ENCODE data around the gene TLE5.

Gene TLE5

DNA sequence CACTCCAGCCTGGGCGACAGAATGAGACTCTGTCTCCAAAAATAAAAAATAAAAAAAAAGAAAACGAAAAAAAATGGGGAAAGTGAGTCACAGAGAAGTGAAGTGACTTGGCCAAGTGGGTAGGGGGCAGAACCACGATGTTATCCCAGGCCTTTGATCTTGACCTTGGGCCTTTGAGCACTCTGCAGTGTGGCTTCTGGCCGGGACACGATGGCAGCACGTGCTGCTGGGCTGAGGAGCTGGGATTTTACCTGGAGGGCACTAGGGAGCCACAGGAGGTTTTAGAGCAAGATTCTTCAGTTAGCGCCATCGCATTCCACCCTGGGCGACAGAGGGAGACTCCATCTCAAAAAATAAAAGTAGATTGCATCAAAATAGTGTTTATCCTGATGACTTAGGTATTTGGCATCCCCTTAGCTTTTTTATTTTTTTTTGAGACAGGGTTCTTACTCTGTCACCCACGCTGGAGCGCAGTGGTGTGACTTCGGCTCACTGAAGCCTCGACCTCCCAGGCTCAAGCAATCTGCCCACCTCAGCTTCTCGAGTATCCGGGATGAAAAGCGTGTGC is 4.3 kb upstream of the TLE5 start:
- Histone ChIP-seq H3K9me3 (ENCODE audit: insufficient read depth, low read length, severe bottlenecking) (no peaks in the 10 kb centered on the region), H3K4me3 (ENCODE audit: low read depth in 1 of 2, low read length in 2 of 2) (no peak overlapping the region), H3K79me2 (ENCODE audit: insufficient read depth, low read length) (peaks cover 12% of the 10 kb centered on the region), H3K27me3 (ENCODE audit: insufficient read depth, low read length, poor library complexity) (no peaks in the 10 kb centered on the region), H3K9ac (ENCODE audit: low read depth, low read length) (no peak overlapping the region), H4K20me1 (ENCODE audit: insufficient read depth, low read length) (no peaks in the 10 kb centered on the region), H3K27ac (ENCODE audit: low read length) (no peak overlapping the region), H2AFZ (ENCODE audit: low read depth, low read length) (no peak overlapping the region), H3K4me2 (ENCODE audit: insufficient read depth, low read length) (no peak overlapping the region), H3K4me1 (ENCODE audit: insufficient read depth, low read length) (peaks cover 19% of the 10 kb centered on the region), H3K36me3 (ENCODE audit: insufficient read depth, low read length) (peaks cover under 1% of the 10 kb centered on the region; the same call in 1 of the 2 replicates)
- DNase-seq (no peak), ATAC-seq (ENCODE audit: insufficient read depth, low read depth) (no peak)
- TF ChIP-seq EZH2 (IDR thresholded peaks at IDR 0.05; ENCODE audit: borderline replicate concordance, low read depth, low read length, severe bottlenecking): no peak
- TF ChIP-seq, protein P1, sequence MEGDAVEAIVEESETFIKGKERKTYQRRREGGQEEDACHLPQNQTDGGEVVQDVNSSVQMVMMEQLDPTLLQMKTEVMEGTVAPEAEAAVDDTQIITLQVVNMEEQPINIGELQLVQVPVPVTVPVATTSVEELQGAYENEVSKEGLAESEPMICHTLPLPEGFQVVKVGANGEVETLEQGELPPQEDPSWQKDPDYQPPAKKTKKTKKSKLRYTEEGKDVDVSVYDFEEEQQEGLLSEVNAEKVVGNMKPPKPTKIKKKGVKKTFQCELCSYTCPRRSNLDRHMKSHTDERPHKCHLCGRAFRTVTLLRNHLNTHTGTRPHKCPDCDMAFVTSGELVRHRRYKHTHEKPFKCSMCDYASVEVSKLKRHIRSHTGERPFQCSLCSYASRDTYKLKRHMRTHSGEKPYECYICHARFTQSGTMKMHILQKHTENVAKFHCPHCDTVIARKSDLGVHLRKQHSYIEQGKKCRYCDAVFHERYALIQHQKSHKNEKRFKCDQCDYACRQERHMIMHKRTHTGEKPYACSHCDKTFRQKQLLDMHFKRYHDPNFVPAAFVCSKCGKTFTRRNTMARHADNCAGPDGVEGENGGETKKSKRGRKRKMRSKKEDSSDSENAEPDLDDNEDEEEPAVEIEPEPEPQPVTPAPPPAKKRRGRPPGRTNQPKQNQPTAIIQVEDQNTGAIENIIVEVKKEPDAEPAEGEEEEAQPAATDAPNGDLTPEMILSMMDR (IDR thresholded peaks at IDR 0.05; ENCODE audit: borderline replicate concordance, extremely low read depth, low read length, poor library complexity, severe bottlenecking): no peak

DNA sequence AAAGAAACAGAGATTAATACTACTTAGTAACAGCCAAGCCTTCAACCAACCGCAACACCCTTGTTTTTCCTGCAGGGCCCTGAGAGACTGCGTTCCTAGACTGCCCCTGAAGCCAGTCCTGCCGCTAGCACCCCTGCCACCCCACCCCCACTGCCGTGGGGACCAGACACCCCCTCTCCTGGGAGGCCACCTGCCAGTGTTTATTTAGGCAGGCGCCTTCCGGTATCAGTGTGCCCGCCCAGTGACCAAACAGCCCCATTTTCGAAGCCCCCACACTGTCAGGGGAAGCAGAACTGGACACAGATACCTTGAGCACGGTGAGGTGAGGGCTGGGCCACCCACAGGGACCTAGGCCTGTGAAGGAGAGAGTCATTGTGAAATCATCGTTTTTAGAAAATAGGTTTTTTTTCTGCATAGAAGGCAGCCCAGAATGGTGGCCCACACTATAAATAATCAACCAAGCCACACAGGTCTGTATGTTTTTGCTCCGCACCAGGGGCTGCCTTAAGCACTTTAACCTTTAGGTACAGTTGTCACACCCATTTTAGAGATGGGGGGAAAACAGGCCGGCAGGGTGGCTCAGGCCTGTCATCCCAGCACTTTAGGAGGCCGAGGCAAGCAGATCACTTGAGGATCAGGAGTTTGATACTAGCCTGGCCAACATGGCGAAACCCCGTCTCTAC is 3.5 kb upstream of the TLE5 start:
- DNase-seq (no peak), ATAC-seq (ENCODE audit: insufficient read depth, low read depth) (no peak)
- H3K4me1 ChIP-seq (ENCODE audit: insufficient read depth, low read length): peaks cover 23% of the 10 kb centered on the region
- H3K4me3 ChIP-seq (ENCODE audit: low read depth in 1 of 2, low read length in 2 of 2): no peak overlapping the region
- H4K20me1 ChIP-seq (ENCODE audit: insufficient read depth, low read length): peaks cover 3% of the 10 kb centered on the region
- no peak overlapping the region for H3K4me2 ChIP-seq (ENCODE audit: insufficient read depth, low read length)
- H3K27me3 ChIP-seq (ENCODE audit: insufficient read depth, low read length, poor library complexity): no peaks in the 10 kb centered on the region
- H3K27ac ChIP-seq (ENCODE audit: low read length): no peak overlapping the region
- H3K79me2 ChIP-seq (ENCODE audit: insufficient read depth, low read length): peaks cover 19% of the 10 kb centered on the region
- H3K9ac ChIP-seq (ENCODE audit: low read depth, low read length): no peak overlapping the region
- no peak overlapping the region for H2AFZ ChIP-seq (ENCODE audit: low read depth, low read length)
- no peak for TF ChIP-seq EZH2 (IDR thresholded peaks at IDR 0.05; ENCODE audit: borderline replicate concordance, low read depth, low read length, severe bottlenecking)
- TF ChIP-seq, protein P1 (IDR thresholded peaks at IDR 0.05; ENCODE audit: borderline replicate concordance, extremely low read depth, low read length, poor library complexity, severe bottlenecking): no peak
- H3K9me3 ChIP-seq (ENCODE audit: insufficient read depth, low read length, severe bottlenecking): no peaks in the 10 kb centered on the region
- peaks cover 7% of the 10 kb centered on the region; the same call in 1 of the 2 replicates for H3K36me3 ChIP-seq (ENCODE audit: insufficient read depth, low read length)

DNA sequence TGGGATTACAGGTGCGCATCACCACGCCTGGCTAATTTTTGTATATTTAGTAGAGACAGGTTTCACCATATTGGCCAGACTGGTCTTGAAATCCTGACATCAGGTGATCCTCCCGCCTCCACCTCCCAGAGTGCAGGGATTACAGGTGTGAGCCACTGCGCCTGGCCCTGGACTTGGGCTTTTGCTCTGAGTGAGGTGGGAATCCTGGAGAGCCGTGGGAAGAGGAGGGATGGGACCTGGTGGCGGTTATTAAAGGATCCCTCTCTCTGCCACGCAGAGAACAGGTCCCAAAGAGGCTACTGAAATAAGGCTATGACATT is 1.7 kb upstream of the TLE5 start:
- peaks cover 25% of the 10 kb centered on the region for H3K36me3 ChIP-seq (ENCODE audit: insufficient read depth, low read length)
- peaks cover 35% of the 10 kb centered on the region for H3K4me1 ChIP-seq (ENCODE audit: insufficient read depth, low read length)
- ATAC-seq (ENCODE audit: insufficient read depth, low read depth): no peak
- no peak overlapping the region for H3K27ac ChIP-seq (ENCODE audit: low read length)
- H3K79me2 ChIP-seq (ENCODE audit: insufficient read depth, low read length): peaks cover 37% of the 10 kb centered on the region
- peaks cover 20% of the 10 kb centered on the region for H4K20me1 ChIP-seq (ENCODE audit: insufficient read depth, low read length)
- H3K9ac ChIP-seq (ENCODE audit: low read depth, low read length): no peak overlapping the region; the same call in 1 of the 2 replicates
- DNase-seq: no peak
- no peaks in the 10 kb centered on the region for H3K27me3 ChIP-seq (ENCODE audit: insufficient read depth, low read length, poor library complexity)
- TF ChIP-seq, protein P1 (IDR thresholded peaks at IDR 0.05; ENCODE audit: borderline replicate concordance, extremely low read depth, low read length, poor library complexity, severe bottlenecking): no peak
- TF ChIP-seq EZH2 (IDR thresholded peaks at IDR 0.05; ENCODE audit: borderline replicate concordance, low read depth, low read length, severe bottlenecking): no peak
- H3K9me3 ChIP-seq (ENCODE audit: insufficient read depth, low read length, severe bottlenecking): no peaks in the 10 kb centered on the region
- H2AFZ ChIP-seq (ENCODE audit: low read depth, low read length): no peak overlapping the region
- no peak overlapping the region for H3K4me3 ChIP-seq (ENCODE audit: low read depth in 1 of 2, low read length in 2 of 2)
- 0 out of 2 replicates have a peak overlapping the region, but pooled peaks have one; percentile 91 for H3K4me2 ChIP-seq (ENCODE audit: insufficient read depth, low read length)
